ENCODE results near the gene MKLN1.

DNA sequence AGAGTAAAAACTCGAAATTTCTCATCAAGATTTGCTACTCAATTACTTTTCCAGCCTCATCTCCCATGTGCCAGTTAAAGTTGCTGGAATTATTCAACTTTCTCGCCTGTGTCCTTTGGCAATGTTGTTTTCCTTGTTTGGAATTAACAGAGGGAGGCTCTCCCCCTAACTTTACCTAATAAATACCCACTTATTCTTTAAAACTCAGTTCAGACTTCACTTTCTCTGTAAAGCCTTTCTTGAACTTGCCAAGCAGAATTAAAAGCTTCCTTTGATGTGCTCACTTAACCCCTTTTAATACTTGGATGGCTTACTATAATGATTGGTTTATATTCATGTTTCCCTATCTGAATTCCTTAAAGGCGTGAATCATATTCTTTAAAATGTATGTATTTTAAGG is 104.1 kb downstream of the MKLN1 start:
- TF ChIP-seq POLR2A (IDR thresholded peaks at IDR 0.05), result no peak
- TF ChIP-seq, protein P1, sequence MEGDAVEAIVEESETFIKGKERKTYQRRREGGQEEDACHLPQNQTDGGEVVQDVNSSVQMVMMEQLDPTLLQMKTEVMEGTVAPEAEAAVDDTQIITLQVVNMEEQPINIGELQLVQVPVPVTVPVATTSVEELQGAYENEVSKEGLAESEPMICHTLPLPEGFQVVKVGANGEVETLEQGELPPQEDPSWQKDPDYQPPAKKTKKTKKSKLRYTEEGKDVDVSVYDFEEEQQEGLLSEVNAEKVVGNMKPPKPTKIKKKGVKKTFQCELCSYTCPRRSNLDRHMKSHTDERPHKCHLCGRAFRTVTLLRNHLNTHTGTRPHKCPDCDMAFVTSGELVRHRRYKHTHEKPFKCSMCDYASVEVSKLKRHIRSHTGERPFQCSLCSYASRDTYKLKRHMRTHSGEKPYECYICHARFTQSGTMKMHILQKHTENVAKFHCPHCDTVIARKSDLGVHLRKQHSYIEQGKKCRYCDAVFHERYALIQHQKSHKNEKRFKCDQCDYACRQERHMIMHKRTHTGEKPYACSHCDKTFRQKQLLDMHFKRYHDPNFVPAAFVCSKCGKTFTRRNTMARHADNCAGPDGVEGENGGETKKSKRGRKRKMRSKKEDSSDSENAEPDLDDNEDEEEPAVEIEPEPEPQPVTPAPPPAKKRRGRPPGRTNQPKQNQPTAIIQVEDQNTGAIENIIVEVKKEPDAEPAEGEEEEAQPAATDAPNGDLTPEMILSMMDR (IDR thresholded peaks at IDR 0.05), result no peak
